ENCODE measurements around the gene ZNF18. TPM values are rescaled to one million over a fixed set of nuclear protein-coding genes. Genes with fewer than 3 reads are reported as not detected.
A peak's percentile ranks its signal among the peaks of the same experiment; 100 is the strongest.
"Not testable (repeated sequence)": the region's sequence is repeated elsewhere in the genome, so short reads cannot be mapped to it uniquely, and the experiment has no call there.

ZNF18 gene
- total and polyA plus RNA-seq, 2 experiments from 2014 or later, result 7.9 to 11.3 TPM

- no peaks in the 10 kb centered on the region for H3K27me3 ChIP-seq (replicated peaks; ENCODE audit: insufficient read depth)
- H3K36me3 ChIP-seq (ENCODE audit: low read depth), result no peaks in the 10 kb centered on the region
- no peaks in the 10 kb centered on the region for H3K9me2 ChIP-seq (ENCODE audit: insufficient read depth)
- no peak overlapping the region for H3K4me3 ChIP-seq
- H3K4me2 ChIP-seq (ENCODE audit: unreplicated experiment), result no peak overlapping the region
- no peak for TF ChIP-seq EZH2phosphoT487 (IDR thresholded peaks at IDR 0.05; ENCODE audit: insufficient read depth, low read depth)
- no peak for TF ChIP-seq EZH2 (IDR thresholded peaks at IDR 0.05; ENCODE audit: insufficient read depth, poor library complexity, severe bottlenecking)
- in situ Hi-C loops (cut with MboI), result no loop called here
- H3K4me1 ChIP-seq (ENCODE audit: insufficient read depth), result 0 out of 2 replicates have a peak, but pooled peaks cover 3% of the 10 kb centered on the region
- no peak for DNase-seq
- no peak overlapping the region for H2AFZ ChIP-seq
- no peaks in the 10 kb centered on the region for H3F3A ChIP-seq (ENCODE audit: insufficient read depth)
- WGBS, 2 experiments (ENCODE audit: low coverage in 1 of 2, low lambda C conversion rate in 2 of 2, missing lambda C conversion rate in 2 of 2), result 65 to 69% methylated on average over 7 of the region's 7 CpGs
- H4K20me1 ChIP-seq (ENCODE audit: insufficient read depth), result no peaks in the 10 kb centered on the region
- no peak overlapping the region for H3K27ac ChIP-seq
- no peaks in the 10 kb centered on the region for H3K79me2 ChIP-seq (ENCODE audit: insufficient read depth)
- H3K9me3 ChIP-seq (ENCODE audit: low read depth), result no peaks in the 10 kb centered on the region
- no peak overlapping the region for H3K9ac ChIP-seq
These were observed 53.4 kb downstream of the ZNF18 start for GRCh38 chr17:11943759-11944347.

- DNase-seq; H2AFZ ChIP-seq; H3K27me3 ChIP-seq (replicated peaks; ENCODE audit: insufficient read depth); H4K20me1 ChIP-seq (ENCODE audit: insufficient read depth); H3F3A ChIP-seq (ENCODE audit: insufficient read depth); H3K9me3 ChIP-seq (ENCODE audit: low read depth); H3K79me2 ChIP-seq (ENCODE audit: insufficient read depth); H3K9ac ChIP-seq; H3K36me3 ChIP-seq (ENCODE audit: low read depth); in situ Hi-C loops (cut with MboI); H3K9me2 ChIP-seq (ENCODE audit: insufficient read depth); H3K4me1 ChIP-seq (ENCODE audit: insufficient read depth); H3K27ac ChIP-seq; H3K4me2 ChIP-seq (ENCODE audit: unreplicated experiment); H3K4me3 ChIP-seq: not testable (repeated sequence)
- WGBS, 2 experiments (ENCODE audit: low coverage in 1 of 2, low lambda C conversion rate in 2 of 2, missing lambda C conversion rate in 2 of 2), result 66 to 74% methylated on average over 11 of the region's 11 CpGs
These were observed 54.2 kb downstream of the ZNF18 start for GRCh38 chr17:11943086-11943485.

- H3K9me3 ChIP-seq (ENCODE audit: low read depth), result no peaks in the 10 kb centered on the region
- H3F3A ChIP-seq (ENCODE audit: insufficient read depth), result no peaks in the 10 kb centered on the region
- H2AFZ ChIP-seq, result no peak overlapping the region
- H3K36me3 ChIP-seq (ENCODE audit: low read depth), result no peaks in the 10 kb centered on the region
- in situ Hi-C loops (cut with MboI), result no loop called here
- 32 to 36% methylated on average over 2 of the region's 2 CpGs for WGBS, 2 experiments (ENCODE audit: low coverage in 1 of 2, low lambda C conversion rate in 2 of 2, missing lambda C conversion rate in 2 of 2)
- H3K9ac ChIP-seq, result no peak overlapping the region
- DNase-seq, result no peak
- H3K9me2 ChIP-seq (ENCODE audit: insufficient read depth), result no peaks in the 10 kb centered on the region
- no peaks in the 10 kb centered on the region for H3K4me1 ChIP-seq (ENCODE audit: insufficient read depth)
- no peaks in the 10 kb centered on the region for H3K79me2 ChIP-seq (ENCODE audit: insufficient read depth)
- H3K27ac ChIP-seq, result no peak overlapping the region
- TF ChIP-seq EZH2 (IDR thresholded peaks at IDR 0.05; ENCODE audit: insufficient read depth, poor library complexity, severe bottlenecking) (no peak), EZH2phosphoT487 (IDR thresholded peaks at IDR 0.05; ENCODE audit: insufficient read depth, low read depth) (no peak)
- no peaks in the 10 kb centered on the region for H4K20me1 ChIP-seq (ENCODE audit: insufficient read depth)
- H3K4me2 ChIP-seq (ENCODE audit: unreplicated experiment), result no peak overlapping the region
- H3K4me3 ChIP-seq, result no peak overlapping the region
- H3K27me3 ChIP-seq (replicated peaks; ENCODE audit: insufficient read depth), result no peaks in the 10 kb centered on the region
These were observed 56.4 kb downstream of the ZNF18 start for GRCh38 chr17:11940904-11941303.

- no peaks in the 10 kb centered on the region for H3K79me2 ChIP-seq (ENCODE audit: insufficient read depth)
- WGBS, 2 experiments (ENCODE audit: low coverage in 1 of 2, low lambda C conversion rate in 2 of 2, missing lambda C conversion rate in 2 of 2), result 30 to 36% methylated on average over 14 of the region's 14 CpGs
- no peaks in the 10 kb centered on the region for H3K27me3 ChIP-seq (replicated peaks; ENCODE audit: insufficient read depth)
- H2AFZ ChIP-seq, result no peak overlapping the region
- H3F3A ChIP-seq (ENCODE audit: insufficient read depth), result no peaks in the 10 kb centered on the region
- H3K36me3 ChIP-seq (ENCODE audit: low read depth), result no peaks in the 10 kb centered on the region
- H3K9ac ChIP-seq, result no peak overlapping the region
- DNase-seq, result peak; percentile 40
- TF ChIP-seq EZH2phosphoT487 (IDR thresholded peaks at IDR 0.05; ENCODE audit: insufficient read depth, low read depth) (no peak), EZH2 (IDR thresholded peaks at IDR 0.05; ENCODE audit: insufficient read depth, poor library complexity, severe bottlenecking) (no peak)
- no peak overlapping the region for H3K4me2 ChIP-seq (ENCODE audit: unreplicated experiment)
- H3K27ac ChIP-seq, result no peak overlapping the region
- no peaks in the 10 kb centered on the region for H3K9me2 ChIP-seq (ENCODE audit: insufficient read depth)
- no peaks in the 10 kb centered on the region for H4K20me1 ChIP-seq (ENCODE audit: insufficient read depth)
- H3K9me3 ChIP-seq (ENCODE audit: low read depth), result no peaks in the 10 kb centered on the region
- H3K4me3 ChIP-seq, result no peak overlapping the region
- no peaks in the 10 kb centered on the region for H3K4me1 ChIP-seq (ENCODE audit: insufficient read depth)
- in situ Hi-C loops (cut with MboI), result no loop called here
These were observed 61.4 kb downstream of the ZNF18 start for GRCh38 chr17:11935734-11936406.
